Ovary (tissue), 9 donors: ENCODE measurements around the gene RAB10. TPM values are rescaled to one million over a fixed set of nuclear protein-coding genes. Genes with fewer than 3 reads are reported as not detected.

Experiments used
- DNase-seq, 5 donors: peaks; one replicate each; pipeline ENCODE4 v3.0.0-alpha.2; 2019 to 2020
- H3K27ac ChIP-seq, 2 donors: fragments of 200-600 bp; one replicate each; pipeline versions ENCODE4 v1.5.1 to v1.8.0; 2019 to 2022
- H3K27me3 ChIP-seq: fragments of 200-600 bp; one replicate; pipeline ENCODE4 v1.8.0; 2022
- H3K36me3 ChIP-seq: fragments of 200-600 bp; sonication (generic); one replicate; pipeline ENCODE4 v1.5.1; 2019
- H3K4me1 ChIP-seq: one replicate; pipeline ENCODE4 v1.8.1; 2013; ENCODE audit warnings: mild to moderate bottlenecking, moderate library complexity; ENCODE audit not compliant: insufficient read depth
- H3K4me3 ChIP-seq: fragments of 200-600 bp; sonication (generic); one replicate; pipeline ENCODE4 v1.5.1; 2017
- H3K9me3 ChIP-seq, 2 donors: fragments of 200-600 bp in 1 of 2; sonication (generic) in 1 of 2; one replicate each; pipeline versions ENCODE4 v1.5.1 to v1.8.1; 2013 to 2019; ENCODE audit warnings: mild to moderate bottlenecking in 1 of 2, moderate library complexity in 1 of 2
- EP300 ChIP-seq: sonication (generic); formaldehyde crosslinking; IDR thresholded peaks from one replicate; pipeline ENCODE4 v1.6.1; 2017; ENCODE audit warnings: antibody characterized with exemption
- POLR2A ChIP-seq: fragments of 450-650 bp; IDR thresholded peaks from one replicate; pipeline ENCODE4 v1.6.1; 2017; ENCODE audit warnings: antibody characterized with exemption, mild to moderate bottlenecking, moderate library complexity
- WGBS, 3 donors: extraction: QIAGEN DNeasy Blood & Tissue Kit in 1 of 3; methylation state at CpG; one replicate each; pipeline versions ENCODE4 v1.1.5 to v1.1.7; 2013 to 2017; 5-methylcytosine and 5-hydroxymethylcytosine counted together
- intact Hi-C, 4 donors: fragments of 100-400 bp; cut with DNase I; formaldehyde crosslinking; loops; one replicate each; pipeline versions ENCODE4 v1.11.0 to v1.15.1; 2022 to 2023
- polyA plus RNA-seq, 2 donors: library from polyadenylated mRNA; stranded (reverse); fragments of 200-250 nt in 1 of 2; fragments of 350-450 nt in 1 of 2; fragmentation: Illumina TruSeq in 1 of 2; extraction: RNeasy Lipid Tissue Mini Kit (QIAGEN cat#74804) in 1 of 2; gene quantifications; one replicate each; pipeline ENCODE4 v1.2.3, GENCODE V29; 2013 to 2014
- total RNA-seq, 7 donors: library from RNA; depleted of rRNA in 2 of 7; stranded (reverse); fragments of >200 nt in 2 of 7; fragmentation: NEBNext Ultra II Directional in 3 of 7; extraction: Animal tissue kit (Norgen Biotek cat#: 25700) in 3 of 7; gene quantifications; one replicate each; pipeline versions ENCODE4 v1.1.0 to v1.2.4, GENCODE V29; 2016 to 2023
- TF ChIP-seq, protein P1 (sequence below), 3 donors: fragments of 450-650 bp in 2 of 3; fragments of 200-600 bp in 1 of 3; IDR thresholded peaks; one replicate each; pipeline versions ENCODE4 v1.5.1 to v1.8.0; 2016 to 2022; ENCODE audit warnings: antibody characterized with exemption in 3 of 3, mild to moderate bottlenecking in 1 of 3
- donor health status: DM: no; HTN: no; CAD: no; lungs with moderate emphysema.
- donor health status: DM: no; HTN: no; CAD: no.
- donor health status: Bipolar disorder and iron deficiency.
- donor health status: DM: yes; HTN: yes; CAD: no.
- donor health status: DM: no; HTN: no; CAD: no.
- donor health status: DM: yes; HTN: yes; CAD: no.

RAB10 gene
- total and polyA plus RNA-seq, 9 donors, result 37.6 to 112 (median 93.6) TPM

- H3K9me3 ChIP-seq, result no peaks in the 10 kb centered on the region
- TF ChIP-seq EP300 (no peak), POLR2A (no peak)
- TF ChIP-seq, protein P1, sequence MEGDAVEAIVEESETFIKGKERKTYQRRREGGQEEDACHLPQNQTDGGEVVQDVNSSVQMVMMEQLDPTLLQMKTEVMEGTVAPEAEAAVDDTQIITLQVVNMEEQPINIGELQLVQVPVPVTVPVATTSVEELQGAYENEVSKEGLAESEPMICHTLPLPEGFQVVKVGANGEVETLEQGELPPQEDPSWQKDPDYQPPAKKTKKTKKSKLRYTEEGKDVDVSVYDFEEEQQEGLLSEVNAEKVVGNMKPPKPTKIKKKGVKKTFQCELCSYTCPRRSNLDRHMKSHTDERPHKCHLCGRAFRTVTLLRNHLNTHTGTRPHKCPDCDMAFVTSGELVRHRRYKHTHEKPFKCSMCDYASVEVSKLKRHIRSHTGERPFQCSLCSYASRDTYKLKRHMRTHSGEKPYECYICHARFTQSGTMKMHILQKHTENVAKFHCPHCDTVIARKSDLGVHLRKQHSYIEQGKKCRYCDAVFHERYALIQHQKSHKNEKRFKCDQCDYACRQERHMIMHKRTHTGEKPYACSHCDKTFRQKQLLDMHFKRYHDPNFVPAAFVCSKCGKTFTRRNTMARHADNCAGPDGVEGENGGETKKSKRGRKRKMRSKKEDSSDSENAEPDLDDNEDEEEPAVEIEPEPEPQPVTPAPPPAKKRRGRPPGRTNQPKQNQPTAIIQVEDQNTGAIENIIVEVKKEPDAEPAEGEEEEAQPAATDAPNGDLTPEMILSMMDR (IDR thresholded peaks at IDR 0.05), result no peak
- WGBS, 3 donors, result 95 to 98% (median 96%) methylated on average over 7 of the region's 7 CpGs
- no peak for DNase-seq
- peaks cover 5% of the 10 kb centered on the region for H3K4me1 ChIP-seq
- H3K36me3 ChIP-seq, result no peaks in the 10 kb centered on the region
- intact Hi-C loops, result no loop called here
- no peak overlapping the region for H3K4me3 ChIP-seq
- no peak overlapping the region for H3K27ac ChIP-seq
- H3K27me3 ChIP-seq, result no peaks in the 10 kb centered on the region
These were observed 143.2 kb downstream of the RAB10 start for GRCh38 chr2:26177122-26177521.

DNA sequence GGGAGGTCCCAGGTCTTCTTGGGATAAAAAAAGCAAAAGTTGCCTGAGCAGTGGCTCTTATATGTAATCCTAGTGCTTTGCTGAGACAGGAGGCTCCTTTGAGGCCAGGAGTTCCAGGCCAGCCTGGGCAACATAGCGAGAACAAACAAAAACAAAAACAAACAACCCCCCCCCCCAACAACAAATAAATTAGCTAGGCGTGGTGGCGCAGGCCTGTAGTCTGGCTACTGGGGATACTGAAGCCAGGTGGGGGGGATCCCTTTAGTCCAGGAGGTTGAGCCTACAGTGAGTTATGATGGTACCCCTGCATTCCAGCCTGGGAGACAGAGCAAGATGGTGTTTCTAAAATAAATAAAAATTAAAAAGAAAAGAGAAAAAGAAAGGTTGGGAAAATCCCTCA, 144.4 kb downstream of the RAB10 start:
- Histone ChIP-seq H3K9me3 (no peaks in the 10 kb centered on the region), H3K4me3 (no peak overlapping the region), H3K27ac (no peak overlapping the region), H3K27me3 (no peaks in the 10 kb centered on the region), H3K4me1 (peaks cover 5% of the 10 kb centered on the region), H3K36me3 (no peaks in the 10 kb centered on the region)
- DNase-seq, result no peak
- WGBS, 3 donors, result 93 to 100% (median 93%) methylated on average over 3 of the region's 3 CpGs
- intact Hi-C loops, result no loop called here
- TF ChIP-seq POLR2A (no peak), EP300 (no peak)
- TF ChIP-seq, protein P1 (IDR thresholded peaks at IDR 0.05), result no peak

- intact Hi-C loops, result no loop called here
- peak overlapping the region; percentile 29 for H3K4me3 ChIP-seq
- TF ChIP-seq EP300 (no peak), POLR2A (no peak)
- TF ChIP-seq, protein P1 (IDR thresholded peaks at IDR 0.05), result no peak
- peaks cover 5% of the 10 kb centered on the region for H3K4me1 ChIP-seq
- no peaks in the 10 kb centered on the region for H3K9me3 ChIP-seq
- DNase-seq, result peak in 2 of 5 donors; percentile 41 to 61
- H3K27me3 ChIP-seq, result no peaks in the 10 kb centered on the region
- no peak overlapping the region for H3K27ac ChIP-seq
- H3K36me3 ChIP-seq, result no peaks in the 10 kb centered on the region
- 2 to 8% (median 2%) methylated on average over 23 to 48 of the region's 48 CpGs for WGBS, 3 donors
These were observed 145.0 kb downstream of the RAB10 start for GRCh38 chr2:26178746-26179436.

DNA sequence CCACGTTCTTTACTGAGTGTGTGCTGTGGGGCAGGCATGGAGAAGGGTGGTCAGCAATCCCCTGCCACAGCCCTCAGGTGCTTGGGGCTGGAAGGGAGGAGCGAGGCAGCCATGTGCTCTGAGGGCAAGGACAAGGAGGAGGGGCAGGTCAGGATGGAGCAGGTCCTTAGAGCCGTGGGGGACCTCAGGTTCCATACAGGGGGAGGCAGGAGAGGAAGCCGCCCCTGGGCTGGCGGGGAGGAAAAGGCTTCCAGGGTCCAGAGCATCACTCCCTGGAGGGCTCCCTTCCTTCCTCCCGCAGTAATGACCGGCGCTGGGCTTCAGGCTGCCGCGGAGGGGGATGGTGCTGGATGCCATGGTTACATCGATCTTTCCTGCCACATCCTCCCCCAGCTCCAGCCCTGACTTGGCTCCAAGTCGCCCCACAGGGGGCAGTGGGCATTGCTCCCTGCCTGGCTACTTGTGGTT, 145.6 kb downstream of the RAB10 start:
- Histone ChIP-seq H3K36me3 (no peaks in the 10 kb centered on the region), H3K4me3 (no peak overlapping the region), H3K9me3 (no peaks in the 10 kb centered on the region), H3K4me1 (peaks cover 8% of the 10 kb centered on the region), H3K27ac (no peak overlapping the region), H3K27me3 (no peaks in the 10 kb centered on the region)
- DNase-seq, result no peak
- TF ChIP-seq, protein P1 (IDR thresholded peaks at IDR 0.05), result no peak
- no peak for TF ChIP-seq EP300
- TF ChIP-seq POLR2A, result no peak
- intact Hi-C loops, result no loop called here
- WGBS, 3 donors, result 21 to 25% (median 23%) methylated on average over 10 to 12 of the region's 12 CpGs
